Pancreas (tissue), 10 donors: ENCODE measurements around the gene ANKRD33B. TPM values are rescaled to one million over a fixed set of nuclear protein-coding genes. Genes with fewer than 3 reads are reported as not detected.
"Not testable (repeated sequence)": the region's sequence is repeated elsewhere in the genome, so short reads cannot be mapped to it uniquely, and the experiment has no call there.

Experiments used
- ATAC-seq, 4 donors: fragments of 200-7000 bp; cut with Tn5 transposase; one replicate each; pipeline versions ENCODE4 v1.8.0 to v1.9.1; 2020; ENCODE audit warnings: mild to moderate bottlenecking in 4 of 4, moderate library complexity in 4 of 4
- DNase-seq, 6 donors: peaks; one replicate each; pipeline ENCODE4 v3.0.0-alpha.2; 2020
- FAIRE-seq: peaks from 2 replicates; lab custom pipeline; 2012; peaks lifted over from hg19 to GRCh38; lab: Jason Lieb, UNC
- H3K27ac ChIP-seq, 4 donors: fragments of 200-600 bp; sonication (generic); 1 replicate in 3 of 4; 2 replicates in 1 of 4; pipeline versions ENCODE4 v1.5.0 to v1.8.0; 2020
- H3K27me3 ChIP-seq, 4 donors: fragments of 200-600 bp; one replicate each; pipeline ENCODE4 v1.8.0; 2021
- H3K36me3 ChIP-seq, 3 donors: fragments of 200-600 bp; sonication (generic) in 1 of 3; one replicate each; pipeline versions ENCODE4 v1.5.0 to v1.8.0; 2020 to 2021
- H3K4me1 ChIP-seq, 3 donors: fragments of 200-600 bp; one replicate each; pipeline ENCODE4 v1.8.0; 2021
- H3K4me3 ChIP-seq, 4 donors: fragments of 200-600 bp; sonication (generic) in 2 of 4; one replicate each; pipeline versions ENCODE4 v1.5.0 to v1.8.0; 2020 to 2021
- H3K9me3 ChIP-seq, 4 donors: fragments of 200-600 bp; one replicate each; pipeline ENCODE4 v1.8.0; 2021
- WGBS, 2 donors: extraction: QIAGEN DNeasy Blood & Tissue Kit; methylation state at CpG; one replicate each; pipeline ENCODE4 v1.1.7; 2013; 5-methylcytosine and 5-hydroxymethylcytosine counted together
- intact Hi-C, 3 donors: fragments of 100-400 bp; cut with DNase I; formaldehyde crosslinking; loops; one replicate each; pipeline versions ENCODE4 v1.11.1 to v1.14.2; 2022
- polyA plus RNA-seq, 2 donors: library from polyadenylated mRNA; stranded (reverse); fragments of 200-250 nt; gene quantifications; one replicate each; pipeline ENCODE4 v1.2.3, GENCODE V29; 2013
- total RNA-seq, 6 donors: library from RNA; stranded (reverse); fragmentation: NEBNext Ultra II Directional in 4 of 6; extraction: Animal tissue kit (Norgen Biotek cat#: 25700) in 4 of 6; gene quantifications; one replicate each; pipeline versions ENCODE4 v1.2.1 to v1.2.4, GENCODE V29; 2021 to 2023
- TF ChIP-seq, protein P1 (sequence below), 4 donors: fragments of 200-600 bp; sonication (generic) in 3 of 4; IDR thresholded peaks; one replicate each; pipeline versions ENCODE4 v1.5.0 to v1.8.0; 2021; ENCODE audit warnings: antibody characterized with exemption in 4 of 4
- donor health status: healthy with polysubstance abuse.
- donor health status: DM: no; HTN: no; CAD: no; lungs with moderate emphysema.
- donor health status: DM: no; HTN: no; CAD: no.
- donor health status: control.
- donor health status: control.
- donor health status: Bipolar disorder and iron deficiency.
- donor health status: DM: yes; HTN: yes; CAD: no.
- donor health status: DM: no; HTN: no; CAD: no.
- donor health status: DM: no; HTN: no; CAD: no.
- donor health status: DM: yes; HTN: yes; CAD: no.

ANKRD33B gene
- total and polyA plus RNA-seq, 8 donors, result 0.57 to 2.7 (median 1.1) TPM

DNA sequence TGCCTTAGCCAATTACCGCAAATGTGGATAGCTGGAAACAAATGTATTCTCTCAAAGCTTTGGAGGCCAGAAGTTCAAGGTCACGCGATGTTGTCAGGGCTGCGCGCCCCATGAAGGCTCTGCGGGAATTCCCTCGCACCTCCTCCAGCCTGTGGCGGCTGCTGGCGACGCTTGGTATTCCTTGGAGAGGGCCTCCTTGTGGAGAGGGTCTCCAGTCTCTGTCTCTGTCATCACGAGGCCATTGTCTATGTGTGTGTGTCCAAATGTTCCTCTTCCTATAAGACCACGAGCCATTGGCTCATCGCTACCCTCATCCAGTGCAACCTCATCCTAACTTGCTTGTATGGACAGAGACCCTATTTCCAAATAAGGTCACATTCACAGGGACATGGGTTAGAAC lies 97.5 kb downstream of the ANKRD33B start:
- no peak for FAIRE-seq
- 91 to 93% methylated on average over 13 of the region's 13 CpGs for WGBS, 2 donors

DNA sequence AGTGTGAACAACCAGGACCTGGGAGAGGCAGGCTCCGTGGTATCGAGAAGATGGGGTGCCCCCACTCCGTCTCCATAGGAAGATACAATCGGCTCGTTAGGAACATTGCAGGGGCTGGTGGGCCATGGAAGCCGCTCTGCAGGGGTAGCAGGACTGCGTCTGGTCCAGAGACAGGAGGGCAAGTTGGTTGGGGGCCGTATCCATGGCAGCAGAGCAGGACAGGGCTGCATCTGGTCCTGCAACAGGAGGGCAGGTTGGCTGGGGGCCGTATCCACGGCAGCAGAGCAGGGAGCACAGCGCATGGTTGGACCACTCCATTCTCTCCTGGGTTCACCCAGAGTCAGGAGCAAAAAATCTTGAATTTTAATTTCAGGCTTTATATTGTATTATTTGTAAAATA lies 98.2 kb downstream of the ANKRD33B start:
- ATAC-seq (no peak), FAIRE-seq (no peak), DNase-seq (no peak)
- Histone ChIP-seq H3K27ac (no peak overlapping the region), H3K9me3 (no peaks in the 10 kb centered on the region), H3K27me3 (no peaks in the 10 kb centered on the region), H3K4me1 (peaks cover 0 to 6% (median 3%) of the 10 kb centered on the region in 3 donors), H3K4me3 (no peak overlapping the region), H3K36me3 (no peaks in the 10 kb centered on the region)
- 89 to 92% methylated on average over 11 of the region's 11 CpGs for WGBS, 2 donors
- TF ChIP-seq, protein P1, sequence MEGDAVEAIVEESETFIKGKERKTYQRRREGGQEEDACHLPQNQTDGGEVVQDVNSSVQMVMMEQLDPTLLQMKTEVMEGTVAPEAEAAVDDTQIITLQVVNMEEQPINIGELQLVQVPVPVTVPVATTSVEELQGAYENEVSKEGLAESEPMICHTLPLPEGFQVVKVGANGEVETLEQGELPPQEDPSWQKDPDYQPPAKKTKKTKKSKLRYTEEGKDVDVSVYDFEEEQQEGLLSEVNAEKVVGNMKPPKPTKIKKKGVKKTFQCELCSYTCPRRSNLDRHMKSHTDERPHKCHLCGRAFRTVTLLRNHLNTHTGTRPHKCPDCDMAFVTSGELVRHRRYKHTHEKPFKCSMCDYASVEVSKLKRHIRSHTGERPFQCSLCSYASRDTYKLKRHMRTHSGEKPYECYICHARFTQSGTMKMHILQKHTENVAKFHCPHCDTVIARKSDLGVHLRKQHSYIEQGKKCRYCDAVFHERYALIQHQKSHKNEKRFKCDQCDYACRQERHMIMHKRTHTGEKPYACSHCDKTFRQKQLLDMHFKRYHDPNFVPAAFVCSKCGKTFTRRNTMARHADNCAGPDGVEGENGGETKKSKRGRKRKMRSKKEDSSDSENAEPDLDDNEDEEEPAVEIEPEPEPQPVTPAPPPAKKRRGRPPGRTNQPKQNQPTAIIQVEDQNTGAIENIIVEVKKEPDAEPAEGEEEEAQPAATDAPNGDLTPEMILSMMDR (IDR thresholded peaks at IDR 0.05), result no peak
- intact Hi-C loops, result no loop called here

More for the DNA sequence above, 97.5 kb downstream of the ANKRD33B start:
- DNase-seq (no peak), ATAC-seq (no peak)
- intact Hi-C loops, result no loop called here
- TF ChIP-seq, protein P1 (IDR thresholded peaks at IDR 0.05), result no peak
- H3K36me3 ChIP-seq, result no peaks in the 10 kb centered on the region
- no peaks in the 10 kb centered on the region for H3K27me3 ChIP-seq
- H3K4me3 ChIP-seq, result no peak overlapping the region
- H3K27ac ChIP-seq, result no peak overlapping the region
- no peaks in the 10 kb centered on the region for H3K9me3 ChIP-seq
- peaks cover 0 to 6% (median 3%) of the 10 kb centered on the region in 3 donors for H3K4me1 ChIP-seq

DNA sequence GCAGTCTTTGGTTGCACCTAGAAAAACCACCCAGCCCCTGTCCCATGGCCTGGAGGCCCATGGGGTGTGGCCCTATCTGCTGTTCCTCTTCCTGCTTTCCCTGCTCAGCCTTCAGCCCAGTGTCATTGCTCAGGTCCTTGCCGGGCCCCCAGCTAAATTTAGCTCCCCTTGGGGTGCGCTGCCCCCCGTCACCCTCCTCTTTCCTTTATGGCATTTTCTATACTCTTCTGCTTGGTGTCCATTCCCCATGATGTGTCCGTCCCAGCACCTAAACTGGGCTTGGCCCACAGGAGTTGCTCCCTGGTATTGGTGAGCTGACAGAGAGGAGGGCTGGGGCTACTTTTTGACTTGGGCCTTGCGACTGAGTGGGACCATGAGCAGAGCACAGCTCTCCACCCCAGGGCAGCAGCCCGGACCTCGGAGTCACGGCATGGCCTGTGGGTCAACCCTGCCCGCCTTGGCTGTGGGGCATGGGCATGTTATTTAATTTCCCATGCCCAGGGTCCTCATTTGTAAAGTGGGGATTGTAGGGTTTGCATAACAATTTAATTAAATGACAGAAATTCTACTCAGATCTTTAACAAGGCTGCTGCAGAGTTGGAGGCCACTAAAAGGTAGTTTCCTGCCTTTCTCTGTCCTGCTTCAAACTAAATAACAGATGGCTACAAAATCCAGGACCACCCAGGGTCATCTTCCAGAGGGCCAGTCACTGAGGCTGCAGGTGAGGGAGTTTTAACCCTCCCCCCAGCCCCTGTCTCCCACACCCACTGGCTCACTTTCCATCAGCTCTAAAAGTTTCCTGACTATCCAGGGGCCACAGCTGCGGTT lies 99.0 kb downstream of the ANKRD33B start:
- peak overlapping the region in 3 of 4 donors; percentile 46 to 72 (median 68) for H3K27ac ChIP-seq
- ATAC-seq (peak in 2 of 4 donors; percentile 12 to 13), DNase-seq (no peak), FAIRE-seq (no peak)
- H3K4me1 ChIP-seq, result peaks cover 0 to 6% (median 3%) of the 10 kb centered on the region in 3 donors
- no peak overlapping the region for H3K4me3 ChIP-seq
- no peaks in the 10 kb centered on the region for H3K27me3 ChIP-seq
- WGBS, 2 donors, result 90 to 96% methylated on average over 10 of the region's 10 CpGs
- H3K36me3 ChIP-seq, result no peaks in the 10 kb centered on the region
- H3K9me3 ChIP-seq, result no peaks in the 10 kb centered on the region
- TF ChIP-seq, protein P1 (IDR thresholded peaks at IDR 0.05), result no peak
- intact Hi-C loops, result no loop called here

DNA sequence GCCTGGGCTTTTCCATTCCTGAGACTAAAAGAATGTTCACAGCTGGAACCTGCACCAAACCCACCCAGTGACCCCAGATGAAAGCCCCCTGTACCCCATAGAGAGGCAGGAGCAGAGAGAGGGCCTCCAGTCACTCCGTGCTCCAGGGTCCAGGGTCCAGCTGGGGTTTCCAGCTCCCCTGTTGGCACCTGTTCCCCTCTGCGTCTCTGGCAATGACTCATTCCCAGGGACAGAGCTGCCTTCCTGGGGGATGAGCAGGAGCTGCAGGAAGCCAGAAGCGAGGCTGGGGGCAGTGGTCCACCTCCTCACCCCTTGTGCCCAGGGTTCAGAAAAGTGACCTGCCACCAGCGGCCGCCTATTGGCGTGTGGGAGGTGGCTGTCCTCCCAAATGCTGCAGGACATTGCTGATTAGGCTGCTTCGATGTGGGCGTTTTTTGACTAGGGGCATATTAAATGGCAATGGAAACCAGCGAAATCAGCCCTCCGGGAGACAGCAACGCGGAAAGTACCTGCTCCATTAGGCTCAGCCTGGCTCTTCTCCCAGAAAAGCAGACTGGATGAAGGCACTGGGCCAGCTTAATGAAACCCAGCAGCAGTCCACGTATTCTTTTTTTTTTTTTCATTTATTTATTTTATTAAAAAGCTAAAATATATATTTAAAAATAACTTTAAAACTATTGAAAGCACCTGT lies 99.8 kb downstream of the ANKRD33B start:
- TF ChIP-seq, protein P1 (IDR thresholded peaks at IDR 0.05), result no peak
- DNase-seq (peak in 4 of 6 donors; percentile 53 to 63 (median 58)), ATAC-seq (peak; percentile 72 to 92 (median 88)), FAIRE-seq (no peak)
- no peaks in the 10 kb centered on the region for H3K36me3 ChIP-seq
- peak overlapping the region in 3 of 4 donors; percentile 46 to 72 (median 68) for H3K27ac ChIP-seq
- H3K9me3 ChIP-seq, result no peaks in the 10 kb centered on the region
- 18 to 24% methylated on average over 13 of the region's 13 CpGs for WGBS, 2 donors
- no peaks in the 10 kb centered on the region for H3K27me3 ChIP-seq
- intact Hi-C loops, result no loop called here
- H3K4me1 ChIP-seq, result peaks cover 0 to 6% (median 3%) of the 10 kb centered on the region in 3 donors
- no peak overlapping the region for H3K4me3 ChIP-seq

DNA sequence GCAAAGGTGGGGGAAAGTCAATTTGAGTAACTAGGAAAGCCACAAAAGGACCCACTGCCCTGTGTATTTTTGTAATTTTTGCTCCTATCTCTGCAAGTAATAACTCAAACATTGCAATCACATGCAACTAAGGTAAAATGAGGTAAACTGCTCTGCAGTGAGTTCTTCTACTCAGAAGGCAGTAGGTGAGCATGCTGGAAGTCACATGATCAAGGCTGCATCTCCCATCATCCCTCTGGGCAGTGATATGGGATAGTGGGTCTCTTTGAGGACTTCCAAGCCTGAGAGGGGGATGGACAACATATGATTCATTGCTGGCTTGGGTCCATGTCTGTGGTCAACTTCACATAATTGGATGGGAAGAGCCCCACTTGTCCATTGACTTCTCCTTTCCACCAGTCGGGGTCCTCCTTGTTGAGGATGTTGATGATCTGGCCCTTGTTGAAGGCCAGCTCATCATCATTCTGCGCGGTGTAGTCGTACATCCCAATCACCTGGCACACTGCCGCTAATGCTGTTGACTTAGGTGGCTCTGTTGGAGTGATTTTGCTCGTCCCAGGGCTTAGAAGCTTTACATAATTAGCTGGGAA lies 100.4 kb downstream of the ANKRD33B start:
- DNase-seq, intact Hi-C loops, H3K4me1 ChIP-seq, FAIRE-seq, H3K36me3 ChIP-seq, H3K4me3 ChIP-seq, H3K9me3 ChIP-seq, H3K27me3 ChIP-seq: not testable (repeated sequence)
- peak overlapping the region in 2 of 4 donors; percentile 19 to 72 for H3K27ac ChIP-seq
- 73% methylated on average over 6 of the region's 6 CpGs for WGBS, 2 donors
- ATAC-seq, result peak in 3 of 4 donors; percentile 9 to 23 (median 19)
